HEK293 (cell line): ENCODE data around the gene BPIFB4.

Experiments
- CTCF ChIP-seq: fragments of 450-650 bp; formaldehyde crosslinking; IDR thresholded peaks from 2 replicates; pipeline ENCODE4 v1.5.1; 2016; ENCODE audit warnings: missing biosample characterization, missing genetic modification characterization
- IKZF3 ChIP-seq: fragments of 450-650 bp; IDR thresholded peaks from 2 replicates; pipeline ENCODE4 v1.5.0; 2018; ENCODE audit warnings: missing biosample characterization, mild to moderate bottlenecking, missing genetic modification characterization, moderate library complexity
- MEIS1 ChIP-seq: sonication (generic); formaldehyde crosslinking; IDR thresholded peaks from 2 replicates; pipeline ENCODE4 v1.8.1; 2022; ENCODE audit warnings: missing genetic modification reagents, mild to moderate bottlenecking, borderline replicate concordance
- REPIN1 ChIP-seq: fragments of 450-650 bp; formaldehyde crosslinking; IDR thresholded peaks from 2 replicates; pipeline ENCODE4 v1.5.1; 2017; ENCODE audit warnings: missing biosample characterization, missing genetic modification characterization, low read depth
- SP3 ChIP-seq: fragments of 450-650 bp; formaldehyde crosslinking; IDR thresholded peaks from 2 replicates; pipeline ENCODE4 v1.5.1; 2016; ENCODE audit warnings: missing biosample characterization, missing genetic modification characterization
- TRIM28 ChIP-seq: IDR thresholded peaks from 2 replicates; pipeline ENCODE4 v1.6.1; 2011; ENCODE audit warnings: low read length, control low read depth, borderline replicate concordance
- YY1 ChIP-seq: fragments of 450-650 bp; formaldehyde crosslinking; IDR thresholded peaks from 2 replicates; pipeline ENCODE4 v1.5.1; 2018; ENCODE audit warnings: missing biosample characterization, missing genetic modification characterization
- ZNF175 ChIP-seq: fragments of 450-650 bp; formaldehyde crosslinking; IDR thresholded peaks from 2 replicates; pipeline ENCODE4 v1.5.1; 2016; ENCODE audit warnings: missing biosample characterization, missing genetic modification characterization
- ZNF423 ChIP-seq: fragments of 450-650 bp; formaldehyde crosslinking; IDR thresholded peaks from 2 replicates; pipeline ENCODE4 v1.5.1; 2016; ENCODE audit warnings: missing biosample characterization, missing genetic modification characterization

GRCh38 chr20:33147299-33147698 lies 67.9 kb downstream of the BPIFB4 start:
- no peak for TF ChIP-seq CTCF (tag by site-specific recombination)
- TF ChIP-seq MEIS1 (CRISPR knock-in tag), result no peak
- TF ChIP-seq YY1 (tag by site-specific recombination), result no peak
- no peak for TF ChIP-seq ZNF175 (tag by site-specific recombination)
- no peak for TF ChIP-seq TRIM28
- TF ChIP-seq IKZF3 (tag by site-specific recombination), result no peak
- no peak for TF ChIP-seq SP3 (tag by site-specific recombination)
- no peak for TF ChIP-seq ZNF423 (tag by site-specific recombination)
- TF ChIP-seq REPIN1 (tag by site-specific recombination), result no peak
